ENCODE measurements around the gene NSG1. TPM values are rescaled to one million over a fixed set of nuclear protein-coding genes. Genes with fewer than 3 reads are reported as not detected.

NSG1 gene, protein sequence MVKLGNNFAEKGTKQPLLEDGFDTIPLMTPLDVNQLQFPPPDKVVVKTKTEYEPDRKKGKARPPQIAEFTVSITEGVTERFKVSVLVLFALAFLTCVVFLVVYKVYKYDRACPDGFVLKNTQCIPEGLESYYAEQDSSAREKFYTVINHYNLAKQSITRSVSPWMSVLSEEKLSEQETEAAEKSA
- 1 to 10 TPM; 1.2 to 7.9 (median 3.3) TPM for total RNA-seq
- long read RNA-seq, donor 1, partial matches to known transcripts, result 10 of 13 reads
- long read RNA-seq, donor 1, other reads (novel, unspliced or antisense), result 1 of 13 reads
- long read RNA-seq, donor 2, partial matches to known transcripts, result 0 of 1 reads
- long read RNA-seq, donor 2, other reads (novel, unspliced or antisense), result 0 of 1 reads

DNA sequence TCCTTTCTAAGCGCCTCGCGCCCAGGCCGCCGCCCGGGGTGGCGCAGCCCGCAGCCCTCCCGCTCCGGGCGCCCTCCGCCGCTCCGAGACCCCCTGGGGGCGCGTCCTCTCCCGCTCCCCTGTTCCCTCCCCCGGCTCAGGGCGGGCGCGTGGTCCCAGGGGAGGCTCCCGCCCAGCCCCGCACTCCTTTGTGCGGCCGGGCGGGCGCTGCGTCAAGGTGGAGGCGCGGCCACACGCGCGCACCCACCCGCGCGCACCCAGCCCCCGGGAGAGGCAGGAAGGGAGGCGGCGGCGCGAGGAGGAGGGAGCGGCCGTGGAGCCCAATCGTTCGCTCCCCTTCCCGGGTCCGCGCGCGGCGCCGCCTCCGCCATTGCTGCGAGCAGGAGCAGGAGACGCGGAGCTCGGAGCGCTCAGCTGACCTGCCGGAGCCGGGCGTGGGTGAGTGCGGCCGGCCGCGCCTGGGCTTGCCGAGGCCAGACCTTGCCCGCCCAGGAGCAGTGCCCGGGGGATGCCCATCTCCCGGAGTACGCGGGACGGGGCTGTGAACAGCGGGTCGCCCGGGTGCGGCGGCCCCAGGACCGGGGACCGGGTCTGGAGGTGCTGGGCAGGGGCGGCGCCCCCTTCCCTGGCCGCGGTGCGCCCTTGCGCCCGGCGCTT lies at the start of gene NSG1:
Gene NSG1 (plus strand): TSS at position 367 of the 657 bp plus-strand sequence. CDS start 528 bp downstream, outside the sequence.
- no peaks in the 10 kb centered on the region for H3K9me3 ChIP-seq
- peak; percentile 53 for ATAC-seq
- TF ChIP-seq, protein P1, sequence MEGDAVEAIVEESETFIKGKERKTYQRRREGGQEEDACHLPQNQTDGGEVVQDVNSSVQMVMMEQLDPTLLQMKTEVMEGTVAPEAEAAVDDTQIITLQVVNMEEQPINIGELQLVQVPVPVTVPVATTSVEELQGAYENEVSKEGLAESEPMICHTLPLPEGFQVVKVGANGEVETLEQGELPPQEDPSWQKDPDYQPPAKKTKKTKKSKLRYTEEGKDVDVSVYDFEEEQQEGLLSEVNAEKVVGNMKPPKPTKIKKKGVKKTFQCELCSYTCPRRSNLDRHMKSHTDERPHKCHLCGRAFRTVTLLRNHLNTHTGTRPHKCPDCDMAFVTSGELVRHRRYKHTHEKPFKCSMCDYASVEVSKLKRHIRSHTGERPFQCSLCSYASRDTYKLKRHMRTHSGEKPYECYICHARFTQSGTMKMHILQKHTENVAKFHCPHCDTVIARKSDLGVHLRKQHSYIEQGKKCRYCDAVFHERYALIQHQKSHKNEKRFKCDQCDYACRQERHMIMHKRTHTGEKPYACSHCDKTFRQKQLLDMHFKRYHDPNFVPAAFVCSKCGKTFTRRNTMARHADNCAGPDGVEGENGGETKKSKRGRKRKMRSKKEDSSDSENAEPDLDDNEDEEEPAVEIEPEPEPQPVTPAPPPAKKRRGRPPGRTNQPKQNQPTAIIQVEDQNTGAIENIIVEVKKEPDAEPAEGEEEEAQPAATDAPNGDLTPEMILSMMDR (IDR thresholded peaks at IDR 0.05), result no peak

DNA sequence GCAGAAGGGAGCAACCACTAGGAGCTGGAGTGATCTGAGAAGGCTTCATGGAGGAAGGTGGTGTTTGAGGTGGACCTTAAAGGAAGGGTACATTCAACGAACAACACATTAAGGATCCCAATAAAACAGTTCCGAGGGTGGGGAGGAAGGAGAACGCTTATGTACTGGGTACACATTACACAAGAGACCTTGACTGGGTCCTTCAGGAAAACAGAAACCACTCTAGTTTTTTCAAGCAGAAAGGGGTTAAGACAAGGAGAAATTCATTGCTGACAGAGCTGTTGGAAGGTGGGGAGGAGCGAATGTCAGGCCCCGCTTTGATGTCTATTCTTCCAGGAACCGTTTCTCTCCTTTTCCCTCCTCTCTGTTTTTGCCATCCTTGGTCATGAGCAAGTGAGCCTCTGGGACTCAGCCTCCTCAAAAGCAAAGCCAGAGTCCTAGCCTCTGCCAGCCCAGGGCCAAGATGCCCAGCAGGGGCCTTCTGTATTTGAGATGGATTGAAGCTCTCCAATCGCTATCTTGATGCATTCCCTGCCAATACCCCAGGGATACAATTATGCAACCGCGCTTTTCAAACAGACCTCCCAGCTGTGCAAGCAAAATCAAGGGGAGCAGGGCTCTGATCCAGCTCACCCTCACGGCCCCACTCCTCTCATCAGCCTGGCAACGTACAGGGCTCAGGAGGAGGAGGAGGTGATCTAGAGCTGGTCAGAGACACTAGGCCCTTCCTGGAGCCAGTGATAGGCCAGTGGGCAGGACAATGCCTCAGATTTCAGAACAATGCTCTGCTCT lies 48.5 kb upstream of the NSG1 start:
- Histone ChIP-seq H3K36me3 (ENCODE audit: low read depth) (no peaks in the 10 kb centered on the region), H3K4me1 (ENCODE audit: low read depth) (no peaks in the 10 kb centered on the region), H3K9me3 (no peaks in the 10 kb centered on the region), H3K4me3 (no peak overlapping the region)
- intact Hi-C loops (cut with DNase I, micrococcal nuclease), result loop anchor here (5.0 to 10.0 kb wide), 2 partner anchors 84 to 86 kb away; no protein-coding TSS in a partner anchor
- ATAC-seq, result no peak
- TF ChIP-seq, protein P1 (IDR thresholded peaks at IDR 0.05), result no peak
- no peak for DNase-seq

More for the DNA sequence above, at the start of gene NSG1:
- peaks cover 17% of the 10 kb centered on the region for H3K4me1 ChIP-seq (ENCODE audit: low read depth)
- DNase-seq, result no peak
- no peaks in the 10 kb centered on the region for H3K36me3 ChIP-seq (ENCODE audit: low read depth)
- H3K4me3 ChIP-seq, result no peak within 1 kb of the TSS
- intact Hi-C loops (cut with DNase I, micrococcal nuclease), result no loop called here

DNA sequence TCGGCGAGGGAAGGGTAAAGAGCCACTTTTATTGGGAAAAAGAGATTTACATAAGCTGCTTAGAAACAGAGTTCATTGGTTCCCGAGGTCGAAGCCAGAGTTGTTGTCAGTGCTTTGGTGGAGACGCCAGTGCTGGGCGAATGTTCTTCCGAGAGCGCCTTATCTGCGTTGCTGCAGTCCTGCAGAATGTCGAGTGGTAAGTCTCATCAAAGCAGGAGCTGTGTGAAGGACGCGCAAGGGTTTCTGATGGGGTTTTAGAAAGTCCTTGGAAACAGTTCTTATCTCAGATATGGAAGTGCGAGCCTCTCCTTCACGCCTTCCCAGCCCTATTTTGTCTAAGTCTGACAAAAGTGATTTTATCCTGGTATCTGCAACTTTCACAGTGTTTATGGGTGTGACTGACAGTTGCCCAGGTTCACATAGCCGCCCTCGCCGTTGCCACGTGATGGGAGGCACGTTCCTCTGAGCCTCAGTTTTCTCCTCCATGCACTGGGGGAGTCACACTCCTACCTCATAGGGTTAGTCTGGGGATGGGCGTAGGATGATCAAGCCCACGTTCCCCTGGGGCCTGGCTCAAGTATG lies 47.3 kb upstream of the NSG1 start:
- Histone ChIP-seq H3K9me3 (no peaks in the 10 kb centered on the region), H3K36me3 (ENCODE audit: low read depth) (no peaks in the 10 kb centered on the region), H3K4me3 (no peak overlapping the region), H3K4me1 (ENCODE audit: low read depth) (no peaks in the 10 kb centered on the region)
- ATAC-seq (no peak), DNase-seq (no peak)
- TF ChIP-seq, protein P1 (IDR thresholded peaks at IDR 0.05), result no peak
- intact Hi-C loops (cut with DNase I, micrococcal nuclease), result loop anchor here (5.0 to 10.0 kb wide), 2 partner anchors 85 to 87 kb away; no protein-coding TSS in a partner anchor

DNA sequence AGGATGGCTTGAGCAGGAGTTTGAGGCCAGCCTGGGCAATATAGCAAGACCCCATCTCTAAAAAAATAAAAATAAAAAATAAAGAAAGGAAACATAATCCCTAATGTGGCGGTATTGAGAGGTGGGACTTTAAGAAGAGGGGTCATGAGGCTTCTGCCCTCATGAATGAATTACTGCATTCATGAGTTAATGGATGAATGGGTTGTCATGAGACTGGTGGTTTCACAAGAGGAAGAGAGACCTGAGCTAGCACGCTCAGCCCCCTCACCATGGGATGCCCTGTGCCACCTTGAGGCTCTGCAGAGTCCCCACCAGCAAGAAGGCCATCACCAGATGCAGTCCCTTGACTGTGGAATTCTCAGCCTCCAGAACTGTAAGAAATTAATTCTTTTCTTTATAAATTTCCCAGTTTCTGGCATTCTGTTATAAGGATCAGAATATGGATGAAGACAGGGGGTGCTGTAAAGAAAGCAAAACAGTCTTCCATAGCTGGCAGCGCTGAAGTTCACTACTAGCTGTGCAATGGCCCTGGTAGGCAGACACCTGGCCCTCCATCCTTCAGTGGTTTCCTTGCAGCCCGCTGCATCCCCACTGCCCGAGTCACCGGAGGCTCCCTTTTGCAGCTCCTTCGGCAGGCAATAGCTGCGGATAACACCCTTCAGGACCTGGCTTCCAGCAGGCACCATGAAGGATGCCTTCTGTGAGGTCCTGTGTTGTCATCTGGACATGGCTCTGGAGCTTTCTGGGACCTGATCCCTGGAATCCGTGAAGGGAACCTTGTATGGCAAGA lies 44.8 kb upstream of the NSG1 start:
- intact Hi-C loops (cut with DNase I, micrococcal nuclease), result no loop called here
- H3K9me3 ChIP-seq, result no peaks in the 10 kb centered on the region
- no peaks in the 10 kb centered on the region for H3K4me1 ChIP-seq (ENCODE audit: low read depth)
- TF ChIP-seq, protein P1 (IDR thresholded peaks at IDR 0.05), result no peak
- ATAC-seq (no peak), DNase-seq (no peak)
- no peaks in the 10 kb centered on the region for H3K36me3 ChIP-seq (ENCODE audit: low read depth)
- no peak overlapping the region for H3K4me3 ChIP-seq

All from mucosa of descending colon (tissue), 3 donors.